SK-N-SH (cell line): ENCODE data around the gene MICAL2. TPM values are rescaled to one million over a fixed set of nuclear protein-coding genes. Genes with fewer than 3 reads are reported as not detected.

Source experiments
- CTCF ChIA-PET: fragments of 300-600, 350-600 bp; formaldehyde crosslinking; extraction: SDS; loops from one replicate; lab custom pipeline; 2021; lab: Yijun Ruan, JAX
- POLR2A ChIA-PET: fragments of 350-600 bp; sonication (Branson Sonifier 250); formaldehyde crosslinking; extraction: SDS; loops from one replicate; lab custom pipeline; 2020; ENCODE audit warnings: antibody characterized with exemption, inconsistent platforms; lab: Yijun Ruan, JAX
- DNase-seq: peaks from one replicate; pipeline ENCODE4 v3.0.0; 2012
- H2AFZ ChIP-seq: fragments of 200-600 bp; sonication (generic); 2 replicates; pipeline ENCODE4 v1.8.1; 2016; ENCODE audit warnings: antibody characterized with exemption, mild to moderate bottlenecking, low read depth
- H3F3A ChIP-seq: fragments of 200-600 bp; sonication (generic); replicated peaks from 2 replicates; pipeline ENCODE3; 2016; ENCODE audit warnings: antibody characterized with exemption, mild to moderate bottlenecking; ENCODE audit not compliant: insufficient read depth
- H3K27ac ChIP-seq, 2 experiments: fragments of 200-500 bp in 1 of 2; fragments of 200-600 bp in 1 of 2; sonication (Bioruptor generic) in 1 of 2; sonication (generic), shearing (Covaris generic) in 1 of 2; 2 replicates each; pipeline versions ENCODE4 v1.5.1 to v1.6.1; 2014 to 2016; ENCODE audit warnings: low read depth in 2 of 2, inconsistent platforms in 1 of 2, low read length in 1 of 2, mild to moderate bottlenecking in 1 of 2, mixed read lengths in 1 of 2
- H3K27me3 ChIP-seq: fragments of 200-600 bp; sonication (generic), shearing (Covaris generic); 2 replicates; pipeline ENCODE4 v1.6.1; 2016; ENCODE audit warnings: mixed run types; ENCODE audit not compliant: insufficient read depth
- H3K36me3 ChIP-seq, 2 experiments: fragments of 200-500 bp in 1 of 2; fragments of 200-600 bp in 1 of 2; sonication (Bioruptor generic) in 1 of 2; sonication (generic) in 1 of 2; replicated peaks in 1 of 2; 2 replicates each; pipeline versions ENCODE3 to v1.5.1; 2014 to 2016; ENCODE audit warnings: low read length in 1 of 2, mild to moderate bottlenecking in 1 of 2; ENCODE audit not compliant: insufficient read depth in 2 of 2, control insufficient read depth in 1 of 2
- H3K4me1 ChIP-seq, 2 experiments: fragments of 200-500 bp in 1 of 2; fragments of 200-600 bp in 1 of 2; sonication (Bioruptor generic) in 1 of 2; sonication (generic), shearing (Covaris generic) in 1 of 2; 2 replicates each; pipeline versions ENCODE4 v1.5.1 to v1.6.1; 2014 to 2016; ENCODE audit warnings: low read depth in 1 of 2, low read length in 1 of 2, mixed run types in 1 of 2; ENCODE audit not compliant: insufficient read depth in 2 of 2, control insufficient read depth in 1 of 2
- H3K4me2 ChIP-seq: fragments of 200-600 bp; sonication (generic), shearing (Covaris generic); 2 replicates; pipeline ENCODE4 v1.6.1; 2017; ENCODE audit warnings: mixed run types
- H3K4me3 ChIP-seq, 2 experiments: fragments of 200-500 bp in 1 of 2; fragments of 200-600 bp in 1 of 2; sonication (Bioruptor generic) in 1 of 2; sonication (generic), shearing (Covaris generic) in 1 of 2; 2 replicates each; pipeline versions ENCODE4 v1.5.1 to v1.8.1; 2014 to 2016; ENCODE audit warnings: low read depth in 2 of 2, inconsistent platforms in 1 of 2, low read length in 1 of 2, mild to moderate bottlenecking in 1 of 2, mixed read lengths in 1 of 2, moderate library complexity in 1 of 2
- H3K79me2 ChIP-seq: fragments of 200-600 bp; sonication (generic); 2 replicates; pipeline ENCODE4 v1.8.1; 2017; ENCODE audit warnings: mild to moderate bottlenecking; ENCODE audit not compliant: insufficient read depth
- H3K9ac ChIP-seq: fragments of 200-600 bp; sonication (generic); 2 replicates; pipeline ENCODE4 v1.6.1; 2017; ENCODE audit warnings: mixed run types
- H3K9me2 ChIP-seq: fragments of 200-600 bp; sonication (generic); 2 replicates; pipeline ENCODE4 v1.6.1; 2017; ENCODE audit warnings: mixed run types
- H3K9me3 ChIP-seq: fragments of 200-600 bp; sonication (generic); 2 replicates; pipeline ENCODE4 v1.6.1; 2017; ENCODE audit warnings: mixed run types, mild to moderate bottlenecking, moderate library complexity
- H4K20me1 ChIP-seq: fragments of 200-600 bp; sonication (generic); 2 replicates; pipeline ENCODE4 v1.6.1; 2017; ENCODE audit warnings: mild to moderate bottlenecking, mixed run types; ENCODE audit not compliant: insufficient read depth
- CTCF ChIP-seq: fragments of 200-600 bp; sonication (generic); IDR thresholded peaks from 2 replicates; pipeline ENCODE4 v1.6.1; 2017; ENCODE audit warnings: antibody characterized with exemption, mild to moderate bottlenecking, moderate library complexity
- EZH2phosphoT487 ChIP-seq: fragments of 200-600 bp; sonication (generic); IDR thresholded peaks from 2 replicates; pipeline ENCODE4 v1.6.1; 2017; ENCODE audit warnings: low read depth, mixed run types, mild to moderate bottlenecking, antibody characterized with exemption, moderate library complexity, borderline replicate concordance
- FOSL2 ChIP-seq: IDR thresholded peaks from 2 replicates; pipeline ENCODE4 v1.4.0; 2012; ENCODE audit warnings: low read depth, mild to moderate bottlenecking, moderate library complexity, borderline replicate concordance
- FOXM1 ChIP-seq: IDR thresholded peaks from 2 replicates; pipeline ENCODE4 v1.4.0; 2012; ENCODE audit warnings: low read depth, mild to moderate bottlenecking
- GABPA ChIP-seq: IDR thresholded peaks from 2 replicates; pipeline ENCODE4 v1.4.0; 2012; ENCODE audit warnings: low read depth, mild to moderate bottlenecking
- GATA2 ChIP-seq: sonication (generic); formaldehyde crosslinking; IDR thresholded peaks from 2 replicates; pipeline ENCODE4 v1.5.0; 2020; ENCODE audit warnings: mild to moderate bottlenecking, missing genetic modification reagents
- MXI1 ChIP-seq: IDR thresholded peaks from 2 replicates; pipeline ENCODE4 v1.6.1; 2012; ENCODE audit warnings: mild to moderate bottlenecking, low read depth, low read length, improper control_type of control experiment
- PBX3 ChIP-seq: IDR thresholded peaks from 2 replicates; pipeline ENCODE4; 2012
- POLR2AphosphoS5 ChIP-seq: IDR thresholded peaks from 2 replicates; pipeline ENCODE4 v1.6.1; 2012; ENCODE audit warnings: low read depth, low read length
- RAD21 ChIP-seq: IDR thresholded peaks from 2 replicates; pipeline ENCODE4 v1.6.1; 2012; ENCODE audit warnings: mild to moderate bottlenecking, low read length
- RCOR1 ChIP-seq: fragments of 150-350 bp; IDR thresholded peaks from 2 replicates; pipeline ENCODE4 v1.6.1; 2017; ENCODE audit warnings: antibody characterized with exemption, low read length
- RFX5 ChIP-seq: IDR thresholded peaks from 2 replicates; pipeline ENCODE4 v1.6.1; 2012; ENCODE audit warnings: mild to moderate bottlenecking, improper control_type of control experiment, low read length
- RXRA ChIP-seq: IDR thresholded peaks from 2 replicates; pipeline ENCODE4 v1.4.0; 2012; ENCODE audit warnings: low read depth, mild to moderate bottlenecking, borderline replicate concordance
- SIN3A ChIP-seq: IDR thresholded peaks from 2 replicates; pipeline ENCODE4 v1.6.1; 2012; ENCODE audit warnings: low read depth, mild to moderate bottlenecking, low read length, moderate library complexity, borderline replicate concordance
- TCF12 ChIP-seq: IDR thresholded peaks from 2 replicates; pipeline ENCODE4 v1.4.0; 2012
- USF1 ChIP-seq: IDR thresholded peaks from 2 replicates; pipeline ENCODE4 v1.4.0; 2012; ENCODE audit warnings: low read depth, borderline replicate concordance
- ZBTB33 ChIP-seq: IDR thresholded peaks from 2 replicates; pipeline ENCODE4 v1.4.0; 2012; ENCODE audit warnings: low read depth, borderline replicate concordance
- WGBS: methylation state at CpG from one replicate; pipeline ENCODE4 v1.1.6; 2017; ENCODE audit warnings: low lambda C conversion rate; 5-methylcytosine and 5-hydroxymethylcytosine counted together
- polyA plus RNA-seq, 3 experiments: library from polyadenylated mRNA; depleted of rRNA; stranded (reverse); fragments of >200 nt; gene quantifications; 2 replicates each; pipeline ENCODE4 v1.2.3, GENCODE V29; 2012

MICAL2 gene
- polyA plus RNA-seq, 1 of the 3 experiments (the other 2 are of a cell fraction), result 54.6 TPM

GRCh38 chr11:12135185-12135584, 24.8 kb downstream of the MICAL2 start:
- Histone ChIP-seq H3K4me2 (no peak overlapping the region), H3K9ac (no peak overlapping the region), H3K9me3 (no peaks in the 10 kb centered on the region), H3K79me2 (peaks cover 96% of the 10 kb centered on the region), H4K20me1 (peaks cover 4% of the 10 kb centered on the region; the same call in 1 of the 2 replicates), H3K36me3 (peaks cover 5 to 20% of the 10 kb centered on the region in 2 experiments), H3F3A (peaks cover 52% of the 10 kb centered on the region), H3K9me2 (no peaks in the 10 kb centered on the region), H3K27me3 (no peaks in the 10 kb centered on the region), H2AFZ (no peak overlapping the region), H3K4me1 (peaks cover 0 to 24% of the 10 kb centered on the region in 2 experiments; a peak in 3 of 4 replicates), H3K4me3 (no peak overlapping the region), H3K27ac (peak overlapping the region in 1 of 2 experiments; percentile 99; a peak in 2 of 4 replicates)
- CTCF ChIA-PET, result interaction anchor here (1.1 to 1.7 kb wide), 3 partner anchors 9 to 87 kb away, joined by 3 to 6 read pairs (median 3); no protein-coding TSS in a partner anchor
- no peak for DNase-seq
- TF ChIP-seq PBX3, result no peak
- no peak for TF ChIP-seq FOSL2
- TF ChIP-seq CTCF, result no peak
- no peak for TF ChIP-seq ZBTB33
- TF ChIP-seq RCOR1, result no peak
- no peak for TF ChIP-seq RFX5
- no peak for TF ChIP-seq SIN3A
- no peak for TF ChIP-seq GATA2 (CRISPR knock-in tag)
- TF ChIP-seq FOXM1, result no peak
- no peak for TF ChIP-seq RXRA
- TF ChIP-seq RAD21, result no peak
- no peak for TF ChIP-seq MXI1
- TF ChIP-seq POLR2AphosphoS5, result no peak
- TF ChIP-seq USF1, result no peak
- TF ChIP-seq EZH2phosphoT487, result no peak
- no peak for TF ChIP-seq GABPA
- no peak for TF ChIP-seq TCF12
- 100% methylated on average over 1 of the region's 1 CpG for WGBS
- POLR2A ChIA-PET, result no interaction called here
